HepG2 (cell line): Measurements from ENCODE around the gene DNAJC2. TPM values are rescaled to one million over a fixed set of nuclear protein-coding genes. Genes with fewer than 3 reads are reported as not detected.

Experiments
- AKAP8 ChIP-seq: sonication (generic); formaldehyde crosslinking; IDR thresholded peaks from 2 replicates; pipeline ENCODE4 v1.5.1; 2020; ENCODE audit warnings: mild to moderate bottlenecking, missing genetic modification reagents
- ARNT2 ChIP-seq: sonication (generic); formaldehyde crosslinking; IDR thresholded peaks from 2 replicates; pipeline ENCODE4 v1.8.0; 2022; ENCODE audit warnings: mild to moderate bottlenecking, low read depth, missing genetic modification reagents, moderate library complexity
- BHLHE40 ChIP-seq: IDR thresholded peaks from 2 replicates; pipeline ENCODE4 v1.6.1; 2011; ENCODE audit warnings: low read length, improper control_type of control experiment
- CREM ChIP-seq, 2 experiments: sonication (generic) in 1 of 2; formaldehyde crosslinking in 1 of 2; IDR thresholded peaks; 2 replicates each; pipeline versions ENCODE4 v1.4.0 to v1.6.1; 2016 to 2020; ENCODE audit warnings: antibody characterized with exemption in 1 of 2, mild to moderate bottlenecking in 1 of 2, missing genetic modification reagents in 1 of 2
- GPN1 ChIP-seq: sonication (generic); formaldehyde crosslinking; IDR thresholded peaks from 2 replicates; pipeline ENCODE4 v1.5.1; 2020; ENCODE audit warnings: missing genetic modification reagents, borderline replicate concordance
- HOXA3 ChIP-seq: sonication (generic); formaldehyde crosslinking; IDR thresholded peaks from 2 replicates; pipeline ENCODE4 v1.5.0; 2020; ENCODE audit warnings: missing genetic modification reagents
- IKZF4 ChIP-seq: sonication (generic); formaldehyde crosslinking; IDR thresholded peaks from 2 replicates; pipeline ENCODE4 v1.5.1; 2020; ENCODE audit warnings: borderline replicate concordance, mild to moderate bottlenecking, low read depth, missing genetic modification reagents; ENCODE audit errors: not compliant biosample characterization
- KDM4B ChIP-seq: sonication (generic); formaldehyde crosslinking; IDR thresholded peaks from 2 replicates; pipeline ENCODE4 v1.4.0; 2020; ENCODE audit warnings: missing genetic modification reagents
- NBN ChIP-seq: fragments of 450-650 bp; conservative IDR thresholded peaks from 2 replicates; pipeline ENCODE4 v1.6.1; 2017
- POLR2AphosphoS5 ChIP-seq: IDR thresholded peaks from 2 replicates; pipeline ENCODE4 v1.6.1; 2012; ENCODE audit warnings: low read depth, low read length
- PPARG ChIP-seq: conservative IDR thresholded peaks from 2 replicates; pipeline ENCODE4 v1.6.1; 2016; ENCODE audit warnings: missing biosample characterization, missing genetic modification reagents
- RXRB ChIP-seq: IDR thresholded peaks from 2 replicates; pipeline ENCODE4 v1.6.1; 2016; ENCODE audit warnings: borderline replicate concordance, missing genetic modification reagents, missing compliant biosample characterization
- SAFB2 ChIP-seq: sonication (generic); formaldehyde crosslinking; IDR thresholded peaks from 2 replicates; pipeline ENCODE4 v1.5.1; 2020; ENCODE audit warnings: missing genetic modification reagents, low read depth, mild to moderate bottlenecking, borderline replicate concordance
- SALL1 ChIP-seq: sonication (generic); formaldehyde crosslinking; IDR thresholded peaks from 2 replicates; pipeline ENCODE4 v1.8.0; 2022; ENCODE audit warnings: mild to moderate bottlenecking, missing genetic modification reagents
- SALL2 ChIP-seq: sonication (generic); formaldehyde crosslinking; IDR thresholded peaks from 2 replicates; pipeline ENCODE4 v1.8.1; 2023; ENCODE audit warnings: mild to moderate bottlenecking, missing genetic modification reagents, inconsistent platforms
- SSRP1 ChIP-seq: IDR thresholded peaks from 2 replicates; pipeline ENCODE4 v1.6.1; 2016; ENCODE audit warnings: control low read depth
- ZBTB38 ChIP-seq: sonication (generic); formaldehyde crosslinking; IDR thresholded peaks from 2 replicates; pipeline ENCODE4 v1.5.1; 2020; ENCODE audit warnings: mild to moderate bottlenecking, missing genetic modification reagents
- ZBTB7B ChIP-seq: sonication (generic); formaldehyde crosslinking; IDR thresholded peaks from 2 replicates; pipeline ENCODE4 v1.4.0; 2020; ENCODE audit warnings: missing genetic modification reagents
- ZFY ChIP-seq: sonication (generic); formaldehyde crosslinking; IDR thresholded peaks from 2 replicates; pipeline ENCODE4 v1.4.0; 2020; ENCODE audit warnings: missing genetic modification reagents
- ZNF232 ChIP-seq: sonication (generic); formaldehyde crosslinking; IDR thresholded peaks from 2 replicates; pipeline ENCODE4 v1.4.0; 2020; ENCODE audit warnings: missing genetic modification reagents, borderline replicate concordance
- ZNF737 ChIP-seq: sonication (generic); formaldehyde crosslinking; IDR thresholded peaks from 2 replicates; pipeline ENCODE4 v1.5.0; 2020; ENCODE audit warnings: missing genetic modification reagents, mild to moderate bottlenecking, borderline replicate concordance
- ZNF776 ChIP-seq: sonication (generic); formaldehyde crosslinking; IDR thresholded peaks from 2 replicates; pipeline ENCODE4 v1.4.0; 2020; ENCODE audit warnings: mild to moderate bottlenecking, missing genetic modification reagents
- ZNF891 ChIP-seq: sonication (generic); formaldehyde crosslinking; IDR thresholded peaks from 2 replicates; pipeline ENCODE4 v1.5.0; 2020; ENCODE audit warnings: mild to moderate bottlenecking, missing genetic modification reagents
- ZSCAN29 ChIP-seq: sonication (generic); formaldehyde crosslinking; conservative IDR thresholded peaks from 2 replicates; pipeline ENCODE4 v1.4.0; 2020; ENCODE audit warnings: mild to moderate bottlenecking, missing genetic modification reagents
- polyA plus RNA-seq, 8 experiments: library from polyadenylated mRNA; depleted of rRNA in 3 of 8; stranded (reverse) in 7 of 8; unstranded in 1 of 8; fragments of >200 nt; fragmentation: Illumina TruSeq in 4 of 8; extraction: Trizol in 4 of 8; gene quantifications; 2 replicates each; pipeline versions ENCODE4 v1.2.1 to v1.2.3, GENCODE V29; 2011 to 2016; ENCODE audit warnings: low read depth in 4 of 8, missing spikeins in 1 of 8, mixed read lengths in 1 of 8; ENCODE audit not compliant: insufficient read depth in 1 of 8
- total RNA-seq, 5 experiments: library from RNA; depleted of rRNA; stranded (reverse); fragments of >200 nt; fragmentation: Illumina TruSeq; extraction: Trizol; gene quantifications; 2 replicates each; pipeline ENCODE4 v1.2.3, GENCODE V29; 2016; ENCODE audit warnings: low read depth in 1 of 5
- TF ChIP-seq, protein P1 (sequence below): sonication (generic); formaldehyde crosslinking; IDR thresholded peaks from 2 replicates; pipeline ENCODE4 v1.4.0; 2020; ENCODE audit warnings: missing genetic modification reagents
- TF ChIP-seq, protein P2 (sequence below): sonication (generic); formaldehyde crosslinking; IDR thresholded peaks from 2 replicates; pipeline ENCODE4 v1.4.0; 2020; ENCODE audit warnings: missing genetic modification reagents
- TF ChIP-seq, protein P3 (sequence below): sonication (generic); formaldehyde crosslinking; IDR thresholded peaks from 2 replicates; pipeline ENCODE4 v1.5.0; 2020; ENCODE audit warnings: missing genetic modification reagents
- TF ChIP-seq, protein P4 (sequence below): IDR thresholded peaks from 2 replicates; pipeline ENCODE4 v1.6.1; 2016

Gene DNAJC2
- total and polyA plus RNA-seq, 2 of the 13 experiments (the other 11 are each of a cell fraction or from before 2014, with no cell fraction given): 19.6 to 42.0 TPM

DNA sequence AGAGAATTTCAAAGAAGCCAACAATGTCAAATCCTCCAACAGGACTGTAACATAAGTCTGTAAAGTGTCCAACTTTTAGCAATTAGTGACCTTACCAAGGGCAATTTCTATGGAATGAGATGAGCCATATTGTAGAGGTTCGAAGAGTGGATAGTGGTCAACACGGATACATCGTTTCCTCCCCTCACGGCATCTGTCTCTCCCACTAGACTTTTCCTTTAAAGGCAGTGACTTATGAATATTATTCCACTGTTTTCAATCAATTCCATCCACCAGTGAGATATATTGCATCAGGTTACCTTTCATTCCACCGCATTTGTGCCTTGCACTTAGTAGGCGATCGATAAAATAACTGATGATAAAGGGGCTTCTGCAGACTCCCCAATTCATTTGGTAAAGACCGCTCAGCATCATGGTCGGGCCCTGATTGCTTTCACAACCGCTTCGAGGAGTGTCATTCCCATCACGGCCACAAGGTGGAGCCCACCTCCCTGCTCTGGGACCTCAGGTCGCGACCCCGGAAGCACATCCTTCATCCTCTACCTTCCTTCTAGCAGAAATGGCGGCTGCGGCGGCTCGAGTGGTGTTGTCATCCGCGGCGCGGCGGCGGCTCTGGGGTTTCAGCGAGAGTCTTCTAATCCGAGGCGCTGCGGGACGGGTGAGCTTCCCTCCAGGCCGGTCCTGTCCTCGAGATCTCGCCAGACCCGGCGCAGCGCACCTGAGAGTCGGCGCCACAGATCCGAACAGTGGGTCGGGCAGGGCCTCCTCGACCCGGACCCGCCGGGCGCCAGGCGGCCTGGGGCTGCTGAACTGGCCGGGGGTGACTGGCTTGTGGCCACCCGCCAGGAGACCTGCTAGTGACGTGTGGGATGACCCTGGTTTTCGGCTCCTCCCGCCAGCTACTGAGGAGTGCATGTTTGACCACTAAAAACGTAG is 47.4 kb downstream of the DNAJC2 start, which contains the start of gene PMPCB (continued):
- peak; percentile 94 for TF ChIP-seq ZNF891 (CRISPR knock-in tag)
- TF ChIP-seq SALL2 (CRISPR knock-in tag): peak; percentile 87
- TF ChIP-seq, protein P1, sequence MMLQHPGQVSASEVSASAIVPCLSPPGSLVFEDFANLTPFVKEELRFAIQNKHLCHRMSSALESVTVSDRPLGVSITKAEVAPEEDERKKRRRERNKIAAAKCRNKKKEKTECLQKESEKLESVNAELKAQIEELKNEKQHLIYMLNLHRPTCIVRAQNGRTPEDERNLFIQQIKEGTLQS: peak; percentile 66; the same call in 1 of the 2 replicates
- 0 out of 2 replicates have a peak, but pooled peaks have one; percentile 51 for TF ChIP-seq PPARG (CRISPR knock-in tag)
- peak; percentile 63 for TF ChIP-seq SAFB2 (CRISPR knock-in tag)
- peak; percentile 77; the same call in 1 of the 2 replicates for TF ChIP-seq ZNF737
- peak; percentile 61; the same call in 1 of the 2 replicates for TF ChIP-seq ZSCAN29 (CRISPR knock-in tag)
- no peak for TF ChIP-seq NBN
- TF ChIP-seq BHLHE40: peak; percentile 57
- TF ChIP-seq ZFY: peak; percentile 97
- TF ChIP-seq ZNF232 (CRISPR knock-in tag): peak; percentile 66; the same call in 1 of the 2 replicates
- TF ChIP-seq POLR2AphosphoS5: peak; percentile 82
- TF ChIP-seq SALL1 (CRISPR knock-in tag): peak; percentile 92
- TF ChIP-seq AKAP8 (CRISPR knock-in tag): peak; percentile 72; the same call in 1 of the 2 replicates
- TF ChIP-seq IKZF4 (CRISPR knock-in tag): peak; percentile 74
- peak; percentile 36; the same call in 1 of the 2 replicates for TF ChIP-seq SSRP1 (CRISPR knock-in tag)
- TF ChIP-seq ZBTB38 (CRISPR knock-in tag): peak; percentile 50; the same call in 1 of the 2 replicates
- TF ChIP-seq, protein P2, sequence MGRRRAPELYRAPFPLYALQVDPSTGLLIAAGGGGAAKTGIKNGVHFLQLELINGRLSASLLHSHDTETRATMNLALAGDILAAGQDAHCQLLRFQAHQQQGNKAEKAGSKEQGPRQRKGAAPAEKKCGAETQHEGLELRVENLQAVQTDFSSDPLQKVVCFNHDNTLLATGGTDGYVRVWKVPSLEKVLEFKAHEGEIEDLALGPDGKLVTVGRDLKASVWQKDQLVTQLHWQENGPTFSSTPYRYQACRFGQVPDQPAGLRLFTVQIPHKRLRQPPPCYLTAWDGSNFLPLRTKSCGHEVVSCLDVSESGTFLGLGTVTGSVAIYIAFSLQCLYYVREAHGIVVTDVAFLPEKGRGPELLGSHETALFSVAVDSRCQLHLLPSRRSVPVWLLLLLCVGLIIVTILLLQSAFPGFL (CRISPR knock-in tag): no peak
- TF ChIP-seq, protein P3, sequence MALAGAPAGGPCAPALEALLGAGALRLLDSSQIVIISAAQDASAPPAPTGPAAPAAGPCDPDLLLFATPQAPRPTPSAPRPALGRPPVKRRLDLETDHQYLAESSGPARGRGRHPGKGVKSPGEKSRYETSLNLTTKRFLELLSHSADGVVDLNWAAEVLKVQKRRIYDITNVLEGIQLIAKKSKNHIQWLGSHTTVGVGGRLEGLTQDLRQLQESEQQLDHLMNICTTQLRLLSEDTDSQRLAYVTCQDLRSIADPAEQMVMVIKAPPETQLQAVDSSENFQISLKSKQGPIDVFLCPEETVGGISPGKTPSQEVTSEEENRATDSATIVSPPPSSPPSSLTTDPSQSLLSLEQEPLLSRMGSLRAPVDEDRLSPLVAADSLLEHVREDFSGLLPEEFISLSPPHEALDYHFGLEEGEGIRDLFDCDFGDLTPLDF (CRISPR knock-in tag): 0 out of 2 replicates have a peak, but pooled peaks have one; percentile 53
- peak; percentile 67 for TF ChIP-seq ZBTB7B (CRISPR knock-in tag)
- TF ChIP-seq GPN1 (CRISPR knock-in tag): no peak
- peak; percentile 97 for TF ChIP-seq HOXA3 (CRISPR knock-in tag)
- 0 out of 2 replicates have a peak, but pooled peaks have one; percentile 57 for TF ChIP-seq ZNF776
- TF ChIP-seq, protein P4, sequence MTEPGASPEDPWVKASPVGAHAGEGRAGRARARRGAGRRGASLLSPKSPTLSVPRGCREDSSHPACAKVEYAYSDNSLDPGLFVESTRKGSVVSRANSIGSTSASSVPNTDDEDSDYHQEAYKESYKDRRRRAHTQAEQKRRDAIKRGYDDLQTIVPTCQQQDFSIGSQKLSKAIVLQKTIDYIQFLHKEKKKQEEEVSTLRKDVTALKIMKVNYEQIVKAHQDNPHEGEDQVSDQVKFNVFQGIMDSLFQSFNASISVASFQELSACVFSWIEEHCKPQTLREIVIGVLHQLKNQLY (CRISPR knock-in tag): peak; percentile 40; the same call in 1 of the 2 replicates
- TF ChIP-seq CREM (IDR thresholded peaks at IDR 0.05): no peak; the same call in 1 of the 2 replicates
- TF ChIP-seq CREM (CRISPR knock-in tag; IDR thresholded peaks at IDR 0.05): 0 out of 2 replicates have a peak, but pooled peaks have one; percentile 13
- TF ChIP-seq RXRB: peak; percentile 85
- no peak; the same call in 1 of the 2 replicates for TF ChIP-seq KDM4B (CRISPR knock-in tag)
- peak; percentile 91 for TF ChIP-seq ARNT2 (CRISPR knock-in tag)
